GDM1 (cell line): Measurements from ENCODE around the gene ZNF827.
"Not testable (repeated sequence)": the region's sequence is repeated elsewhere in the genome, so short reads cannot be mapped to it uniquely, and the experiment has no call there.

ENCODE experiments used
- DNase-seq: peaks from one replicate; lab custom pipeline; 2025; lab: John Stamatoyannopoulos, UW

ZNF827 gene

DNA sequence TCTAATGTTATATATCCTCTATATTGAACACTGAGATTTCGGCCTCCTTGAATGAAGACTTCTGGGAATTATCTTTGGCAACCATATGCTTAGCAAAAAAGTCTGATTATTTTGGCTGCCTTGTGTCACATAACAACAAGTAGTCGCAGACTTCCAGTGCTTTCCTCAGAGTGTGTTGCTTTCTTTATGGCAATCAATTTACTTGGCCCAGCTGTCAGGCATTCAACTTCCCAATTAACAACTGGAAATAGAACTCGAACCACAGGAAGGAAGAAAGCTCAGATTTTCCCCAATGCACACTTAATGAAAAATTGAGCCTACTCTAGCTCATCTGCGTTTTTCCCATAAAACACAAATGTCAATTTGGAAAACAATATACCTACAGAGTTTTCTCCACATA is 71.6 kb downstream of the ZNF827 start:
- no peak for DNase-seq

DNA sequence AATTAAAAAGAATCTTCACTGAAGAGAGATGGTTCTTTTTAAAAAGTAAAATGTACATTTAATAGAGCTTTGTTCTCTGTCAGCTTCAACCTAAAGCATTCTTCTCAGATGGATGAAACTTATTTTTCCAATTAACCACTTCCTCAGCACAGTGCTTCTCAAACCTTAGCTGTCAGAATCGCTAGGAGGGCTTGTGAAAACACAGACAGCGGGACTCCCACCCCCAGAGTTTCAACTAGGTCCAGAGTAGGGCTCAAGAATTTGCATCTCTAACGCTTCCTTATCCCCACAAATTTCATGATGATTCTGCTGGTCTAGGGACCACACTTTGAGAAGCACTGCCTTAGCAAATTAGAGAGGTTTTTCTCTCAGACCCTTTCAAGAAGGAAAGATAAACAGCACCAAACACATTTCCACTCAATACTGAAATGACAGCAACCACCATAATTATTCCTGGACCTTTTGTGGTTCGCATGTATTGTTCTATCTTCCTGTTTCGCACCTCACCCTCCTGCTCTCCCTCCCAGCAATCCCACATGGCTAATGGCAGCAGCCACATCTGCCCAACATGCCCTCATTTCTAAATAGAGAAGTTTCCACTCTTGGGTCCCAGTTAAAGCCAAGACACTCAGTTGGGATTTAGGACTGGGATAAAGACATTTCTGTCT is 73.2 kb downstream of the ZNF827 start:
- no peak for DNase-seq

DNA sequence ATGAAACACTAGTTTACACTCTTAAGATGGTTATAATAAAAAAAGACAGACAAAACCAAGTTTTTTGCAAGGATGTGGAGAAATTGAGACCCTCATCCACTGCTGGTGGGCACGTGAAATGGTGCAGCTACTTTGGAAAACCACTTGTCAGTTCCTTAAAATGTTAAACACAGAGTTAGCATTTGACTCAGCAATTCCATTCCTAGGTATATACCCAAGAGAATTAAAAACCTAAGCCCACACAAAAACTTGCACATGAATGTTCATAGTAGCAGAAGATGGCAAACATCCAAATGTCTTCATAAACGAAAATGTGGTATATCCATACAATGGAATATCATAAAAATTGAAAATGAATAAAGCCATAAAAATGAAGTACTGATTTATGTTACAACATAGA is 75.4 kb downstream of the ZNF827 start:
- DNase-seq: no peak

DNA sequence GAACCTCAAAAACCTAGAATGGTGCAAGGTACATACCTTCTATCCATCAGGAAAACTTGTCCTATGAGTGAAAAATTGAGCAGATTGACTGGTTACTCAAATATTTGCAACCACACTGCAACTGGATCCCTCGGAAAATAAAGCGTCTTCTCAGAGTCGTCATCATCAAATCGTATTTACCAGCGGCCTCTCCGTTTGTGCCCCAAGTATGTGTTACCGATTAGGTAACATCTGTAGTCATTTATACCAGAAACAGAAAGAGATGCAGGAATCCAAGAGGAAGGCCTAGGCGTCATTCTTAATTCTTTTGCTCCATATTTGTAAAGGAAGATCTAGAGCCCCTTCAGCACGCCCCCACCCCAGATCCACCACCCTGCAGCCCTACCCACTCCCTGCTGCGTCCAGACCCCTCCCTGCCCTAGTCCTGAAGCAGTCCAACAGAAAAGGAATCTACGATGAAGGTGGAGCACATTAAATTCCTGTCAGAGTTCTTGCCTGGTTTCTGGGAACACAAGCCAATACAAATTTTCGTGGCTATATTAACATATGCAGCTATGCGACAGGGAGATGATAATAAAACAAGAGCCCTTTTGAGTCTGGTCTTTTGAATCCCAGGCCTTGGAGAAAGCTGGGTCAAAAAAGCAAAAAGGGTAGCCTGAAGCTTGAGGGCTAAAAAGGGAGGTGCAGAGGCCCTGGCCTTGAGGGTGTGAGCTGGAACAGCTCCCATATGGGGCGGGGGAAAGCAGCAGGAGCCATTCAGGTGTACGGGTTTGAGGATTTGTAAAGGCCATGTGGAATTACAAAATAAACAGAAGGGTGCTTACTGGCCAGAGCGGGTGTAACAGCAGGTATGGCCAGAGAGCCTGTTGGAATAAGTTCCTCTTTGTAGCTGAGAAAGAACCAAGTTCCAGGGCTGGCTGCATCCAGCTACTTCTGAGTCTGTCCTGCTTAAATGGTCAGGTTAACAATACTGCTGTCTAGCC is 77.0 kb downstream of the ZNF827 start:
- no peak for DNase-seq

DNA sequence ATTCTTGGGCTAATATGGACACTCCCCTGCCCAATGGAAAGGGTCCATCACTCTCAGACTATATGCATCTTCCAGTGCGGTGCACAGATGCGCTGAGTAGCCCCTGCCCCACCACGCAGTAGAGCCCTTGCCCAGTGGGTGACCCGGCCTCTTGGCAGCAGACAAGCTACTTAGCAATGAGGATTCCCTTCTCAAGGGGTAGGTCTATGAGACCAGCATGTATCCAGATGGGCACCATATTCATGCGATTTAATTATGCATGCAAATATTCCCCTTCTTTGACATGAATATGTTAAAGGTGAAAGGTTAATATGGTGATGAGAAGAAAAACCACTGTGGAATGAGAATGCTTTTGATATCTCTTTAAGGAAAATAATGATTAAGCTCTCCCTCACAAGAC is 77.7 kb downstream of the ZNF827 start:
- DNase-seq: no peak

DNA sequence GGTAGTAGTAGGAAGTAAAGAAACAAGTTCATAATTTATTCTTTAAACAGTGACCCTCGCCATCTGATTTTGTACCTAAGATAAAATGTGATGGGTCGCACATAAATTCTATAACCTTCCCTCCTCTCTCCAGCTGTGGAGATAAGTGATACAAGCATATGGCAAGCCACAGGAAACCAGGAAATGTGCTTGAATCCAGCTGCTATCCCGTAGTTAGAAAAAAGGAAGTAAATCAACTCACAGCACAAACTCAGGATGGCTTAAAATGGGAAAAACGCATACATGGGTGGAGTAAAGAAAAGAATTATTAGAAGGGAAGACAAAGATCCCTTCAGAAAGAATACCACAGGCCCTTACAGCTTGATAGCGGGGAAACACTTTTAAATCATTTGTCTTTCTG is 78.2 kb downstream of the ZNF827 start:
- peak; percentile 0 for DNase-seq

DNA sequence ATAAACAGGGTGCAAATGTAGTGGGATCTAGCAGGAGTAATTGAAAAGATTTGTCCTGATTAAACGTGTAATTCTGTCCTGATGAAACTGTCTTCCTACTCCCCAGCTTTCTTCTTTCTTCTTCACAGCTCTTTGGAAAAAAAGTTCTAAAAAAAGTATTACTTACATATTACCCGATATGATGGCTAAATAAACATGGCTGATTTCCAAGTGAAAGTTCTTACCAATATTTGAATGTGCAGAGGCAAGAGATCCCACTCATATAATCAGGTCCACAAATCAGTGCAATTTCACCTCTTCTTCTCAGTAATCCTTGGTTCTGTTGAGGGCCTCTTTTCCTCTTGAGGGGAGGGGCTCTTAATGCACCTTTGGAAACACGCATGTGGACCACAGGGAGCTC is 78.7 kb downstream of the ZNF827 start:
- DNase-seq: no peak

DNA sequence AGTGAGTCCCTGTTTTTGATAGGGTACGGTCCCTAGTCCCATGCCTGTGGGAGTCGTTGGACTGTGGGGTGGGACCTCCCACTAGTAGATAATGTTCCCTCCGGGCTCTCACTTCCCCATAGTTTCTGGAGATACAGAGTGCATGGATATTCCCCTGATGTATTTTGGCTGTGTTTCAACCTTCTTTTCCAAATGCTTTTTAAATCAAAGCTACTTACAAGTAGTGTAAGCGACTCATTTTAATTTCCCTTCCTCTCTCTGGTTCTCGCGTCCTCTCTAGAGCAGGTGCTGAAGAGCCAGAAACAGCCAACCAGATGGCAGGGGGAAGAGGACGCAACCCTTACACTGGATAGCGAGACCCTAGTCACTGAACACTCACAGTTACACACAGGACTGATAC is 79.2 kb downstream of the ZNF827 start:
- DNase-seq: no peak

DNA sequence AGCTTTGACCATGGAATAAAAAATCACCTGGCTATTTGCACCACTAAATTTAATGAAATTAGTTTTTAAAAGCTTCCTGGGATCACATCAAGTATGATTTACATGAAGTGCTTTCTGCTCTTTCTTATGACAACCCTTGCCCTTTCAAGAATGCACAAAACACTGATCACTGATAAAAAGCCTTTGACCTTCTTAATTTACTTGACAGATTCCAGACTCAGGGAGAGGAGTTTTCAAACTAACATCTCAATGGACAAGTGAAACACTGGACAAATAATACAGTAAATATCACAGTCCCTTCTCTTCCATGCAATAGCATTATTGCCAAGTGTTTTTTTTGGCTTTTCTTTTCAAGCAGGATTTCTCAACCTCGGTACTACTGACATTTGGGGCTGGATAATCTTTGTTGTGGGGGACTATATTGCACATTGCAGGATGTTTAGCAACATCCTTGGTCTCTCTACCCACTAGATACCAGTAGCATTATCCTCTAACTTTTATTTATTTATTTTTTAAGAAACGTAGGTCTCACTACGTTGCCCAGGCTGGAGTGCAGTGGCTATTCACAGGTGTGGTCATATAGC is 86.3 kb downstream of the ZNF827 start:
- no peak for DNase-seq

DNA sequence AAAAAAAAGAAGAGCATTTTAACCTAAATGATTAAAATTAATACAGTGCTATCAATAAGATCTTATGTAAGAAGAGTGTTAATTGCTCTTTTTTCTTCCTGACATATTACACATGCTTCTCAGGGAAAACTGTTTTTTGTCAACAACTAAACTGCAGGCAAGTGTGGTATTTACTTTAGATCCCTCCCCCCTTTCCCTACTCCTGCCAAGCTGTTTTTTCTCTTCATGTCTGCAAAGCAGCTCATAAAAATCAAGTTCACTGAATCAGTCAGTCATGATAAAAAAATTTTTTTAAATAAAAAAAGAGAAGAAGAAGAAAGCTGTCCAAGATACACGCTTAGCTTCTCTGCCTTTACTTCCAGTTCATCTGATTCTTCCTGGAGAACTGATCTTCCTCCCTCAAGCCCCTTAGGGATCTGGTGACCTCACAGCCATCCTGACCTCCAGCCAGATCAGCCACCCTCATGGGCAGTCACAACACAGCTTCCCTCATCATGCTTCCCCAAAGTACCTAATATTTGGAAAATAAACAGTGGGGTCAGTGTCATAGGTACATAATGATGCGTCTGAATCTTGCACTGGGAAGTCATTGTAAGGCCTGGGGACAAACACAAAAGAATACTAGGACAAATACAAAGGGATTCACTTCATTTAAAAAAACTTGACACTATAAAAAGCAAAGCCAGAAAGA is 87.0 kb downstream of the ZNF827 start:
- no peak for DNase-seq

DNA sequence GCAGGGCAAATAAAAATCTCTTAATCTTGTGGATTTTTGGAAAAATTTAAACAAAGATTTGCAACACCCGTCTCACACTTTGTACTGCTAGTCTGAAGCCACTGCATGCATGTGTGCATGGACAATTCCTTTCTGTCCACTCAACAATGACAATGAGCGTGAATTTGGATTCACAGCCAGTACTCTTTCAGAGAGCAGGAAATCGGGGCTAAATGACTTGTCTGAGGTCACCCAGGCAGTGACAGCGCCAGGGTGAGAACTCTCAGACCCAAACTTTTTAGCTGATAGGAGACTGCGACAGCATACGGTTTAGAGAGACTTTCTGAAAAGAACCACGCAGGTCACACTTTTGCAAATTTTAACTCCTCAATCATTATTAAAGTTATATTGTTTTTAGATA is 90.9 kb downstream of the ZNF827 start:
- no peak for DNase-seq

DNA sequence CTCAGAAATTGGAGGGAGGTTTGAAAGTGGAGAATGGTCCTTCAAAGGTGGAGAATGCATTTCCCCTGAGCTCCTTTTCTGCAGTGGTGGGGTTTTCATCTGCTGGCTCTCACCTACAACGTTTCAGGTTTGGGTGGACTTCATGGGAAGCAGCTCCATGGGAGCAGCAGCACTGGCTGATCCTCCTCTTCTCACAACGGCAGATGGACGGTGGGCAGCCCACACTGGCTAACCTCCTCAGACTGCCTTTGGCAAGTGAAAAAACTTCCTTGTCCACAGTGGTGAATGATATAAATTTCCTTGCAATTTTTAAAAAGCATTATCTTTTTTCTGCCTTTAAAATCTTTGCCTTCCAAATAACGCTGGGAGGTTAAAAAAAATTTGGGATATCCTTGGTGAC is 93.5 kb downstream of the ZNF827 start:
- DNase-seq: no peak

DNA sequence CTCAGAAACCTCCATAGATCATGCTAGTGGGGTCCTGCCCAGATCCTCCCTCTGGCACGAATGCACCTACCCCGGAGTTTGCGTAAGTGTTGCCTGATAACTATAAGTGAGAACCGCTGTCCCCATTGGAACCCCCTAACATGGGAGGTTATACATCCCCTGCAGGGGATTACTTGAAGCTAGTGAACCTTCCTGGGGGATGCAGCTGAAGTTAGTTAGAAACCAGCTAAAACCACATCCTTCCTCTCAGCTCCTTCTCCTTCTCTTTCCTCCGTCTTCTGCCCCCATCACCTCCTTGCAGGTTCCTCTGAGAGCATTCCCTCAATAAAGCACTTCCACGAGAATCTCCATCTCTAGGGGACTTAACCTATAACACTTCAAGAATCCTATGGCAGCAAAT is 95.0 kb downstream of the ZNF827 start:
- peak; percentile 27 for DNase-seq

DNA sequence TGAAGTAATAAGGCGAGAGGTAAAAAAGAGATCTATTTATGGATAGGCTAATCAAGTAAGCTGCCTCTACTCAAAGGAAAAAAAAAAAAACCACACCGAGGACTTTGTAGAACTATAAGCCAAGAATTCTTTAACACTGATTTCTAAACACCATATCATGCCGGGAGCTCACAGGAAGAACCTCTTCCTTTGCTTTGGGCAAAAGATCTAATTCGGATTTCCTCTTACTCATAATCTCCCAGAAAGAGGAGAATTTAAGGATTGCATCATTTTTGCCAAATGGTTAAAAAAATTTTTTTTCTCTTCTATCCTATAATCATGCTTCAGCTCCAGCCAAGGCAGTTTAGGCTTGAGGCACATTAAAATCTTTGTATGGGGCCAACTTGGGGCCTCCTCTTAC is 95.5 kb downstream of the ZNF827 start:
- no peak for DNase-seq

DNA sequence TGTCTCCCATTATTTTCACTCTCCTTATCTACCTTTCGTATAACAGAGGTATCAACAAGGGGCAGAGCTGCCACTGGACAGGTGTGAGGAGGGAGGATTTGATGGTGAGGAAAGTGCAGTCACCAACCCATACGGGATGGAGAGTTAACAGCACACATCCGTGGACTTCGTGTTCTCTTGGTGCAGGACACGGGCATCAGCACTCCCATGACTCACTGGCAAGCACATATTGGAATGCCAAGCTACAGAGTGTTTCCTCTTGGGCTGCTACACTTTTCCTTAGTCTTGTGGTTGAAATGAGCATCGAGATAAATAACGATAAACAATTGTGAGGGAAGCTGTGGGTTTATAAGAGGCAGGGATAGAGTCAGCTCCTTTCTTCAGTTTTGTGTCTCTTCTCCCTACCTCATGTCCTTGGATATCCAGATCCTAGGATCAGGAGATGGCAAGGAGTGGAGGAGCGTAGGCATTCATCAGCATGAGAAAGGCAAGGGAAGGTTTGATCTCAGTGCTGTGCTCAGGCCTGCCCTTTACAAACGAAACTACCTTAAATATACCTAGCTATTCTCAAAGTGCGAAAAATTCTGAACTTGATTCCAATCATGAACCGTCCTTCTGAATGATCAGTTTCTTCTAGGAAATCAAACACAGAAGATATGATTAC is 96.3 kb downstream of the ZNF827 start:
- DNase-seq: no peak

DNA sequence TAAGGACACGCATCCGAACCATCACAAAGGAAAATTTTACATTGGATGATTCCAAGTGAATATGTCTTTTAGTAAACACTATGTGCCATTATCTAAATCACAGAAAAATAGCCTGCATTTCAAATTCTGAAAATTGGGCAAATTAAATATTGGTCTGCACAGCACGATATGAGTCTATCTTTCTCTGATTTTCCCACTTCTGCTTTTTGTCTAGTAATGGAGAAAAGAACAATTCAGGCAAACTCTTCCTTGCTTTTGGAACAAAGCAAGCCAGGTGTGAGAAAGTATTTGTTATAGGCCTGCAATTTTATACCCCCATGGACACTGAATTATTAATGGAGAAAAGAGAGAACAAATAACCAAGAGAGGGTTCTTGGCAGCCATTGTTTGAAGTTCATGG is 97.8 kb downstream of the ZNF827 start:
- no peak for DNase-seq

DNA sequence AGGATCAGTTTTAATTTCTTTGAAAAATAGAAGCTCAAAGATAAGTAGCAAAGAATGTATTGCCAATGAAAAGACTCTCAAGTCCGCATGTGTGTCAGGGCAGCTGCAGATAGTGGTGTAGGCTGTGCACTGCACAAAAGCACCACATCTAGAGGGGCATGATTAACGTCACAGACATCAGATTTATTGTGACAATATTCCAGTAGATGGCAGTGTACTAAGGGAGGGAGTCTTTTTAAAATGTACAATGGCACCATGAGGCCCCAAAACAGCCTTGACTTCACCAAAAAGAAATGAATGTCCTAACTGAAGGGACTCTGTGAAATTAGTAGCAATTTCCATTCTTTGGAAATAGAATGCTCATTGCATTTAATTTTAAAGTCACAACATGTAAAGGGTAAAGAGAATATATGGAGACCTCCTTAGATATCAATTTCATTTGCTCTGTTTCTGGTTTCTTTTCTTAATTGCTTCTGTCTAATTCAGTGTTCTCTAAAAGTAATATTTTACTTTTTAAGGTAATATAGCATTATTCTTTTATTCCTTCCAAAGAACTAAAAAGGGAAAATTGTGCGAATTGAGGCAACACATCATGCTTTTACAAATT is 98.4 kb downstream of the ZNF827 start:
- DNase-seq: peak; percentile 5

DNA sequence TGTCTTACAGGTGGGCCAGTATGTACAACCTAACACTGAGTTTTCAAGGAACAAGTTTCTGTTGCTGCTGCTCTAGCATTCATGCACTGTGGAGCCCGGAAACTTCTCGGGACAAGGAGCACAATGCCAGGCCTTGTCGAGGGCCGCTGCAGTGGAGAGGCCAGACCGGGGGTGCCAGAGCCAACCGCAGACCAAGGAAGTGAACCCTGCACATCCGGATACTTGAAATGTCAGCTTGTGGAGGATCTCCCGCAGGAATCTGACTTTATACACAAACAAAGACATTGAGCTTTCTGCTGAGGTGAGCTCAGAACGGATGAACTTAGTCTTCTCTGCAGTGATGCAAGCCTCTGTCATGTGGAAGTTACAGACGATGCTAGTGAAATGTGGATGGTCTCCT is 99.5 kb downstream of the ZNF827 start:
- no peak for DNase-seq

DNA sequence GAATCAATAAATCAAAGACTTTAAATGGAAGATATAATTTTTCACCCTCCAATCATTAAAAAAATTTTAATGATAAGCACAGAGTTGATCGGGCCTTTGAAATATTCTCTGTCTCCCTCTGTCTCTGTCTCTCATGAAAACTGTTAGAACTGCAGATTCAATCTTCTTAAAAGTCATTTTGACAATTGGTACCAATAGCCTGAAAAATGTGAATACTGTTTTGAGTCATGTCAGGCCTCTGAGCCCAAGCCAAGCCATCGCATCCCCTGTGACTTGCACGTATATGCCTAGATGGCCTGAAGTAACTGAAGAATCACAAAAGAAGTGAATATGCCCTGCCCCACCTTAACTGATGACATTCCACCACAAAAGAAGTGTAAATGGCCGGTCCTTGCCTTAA is 106.2 kb downstream of the ZNF827 start:
- DNase-seq: not testable (repeated sequence)

DNA sequence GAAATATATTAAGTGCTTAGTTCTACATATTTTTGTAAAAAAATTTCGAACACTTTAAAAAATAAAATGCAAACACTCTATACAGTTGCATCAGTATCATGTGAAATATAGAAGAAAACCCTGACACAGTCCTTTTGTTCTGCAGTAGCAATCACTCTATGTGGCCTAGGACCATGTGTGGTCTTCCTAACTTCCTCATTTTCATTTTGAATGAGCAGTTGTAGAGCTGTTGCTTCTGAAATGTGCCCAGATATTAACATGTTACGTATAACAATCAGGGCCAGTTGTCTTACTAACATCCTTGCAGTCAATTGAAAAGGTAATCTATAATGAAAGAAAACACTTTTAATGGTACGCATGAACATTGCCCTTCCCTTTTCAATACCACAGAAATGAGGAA is 107.9 kb downstream of the ZNF827 start:
- DNase-seq: peak; percentile 26

DNA sequence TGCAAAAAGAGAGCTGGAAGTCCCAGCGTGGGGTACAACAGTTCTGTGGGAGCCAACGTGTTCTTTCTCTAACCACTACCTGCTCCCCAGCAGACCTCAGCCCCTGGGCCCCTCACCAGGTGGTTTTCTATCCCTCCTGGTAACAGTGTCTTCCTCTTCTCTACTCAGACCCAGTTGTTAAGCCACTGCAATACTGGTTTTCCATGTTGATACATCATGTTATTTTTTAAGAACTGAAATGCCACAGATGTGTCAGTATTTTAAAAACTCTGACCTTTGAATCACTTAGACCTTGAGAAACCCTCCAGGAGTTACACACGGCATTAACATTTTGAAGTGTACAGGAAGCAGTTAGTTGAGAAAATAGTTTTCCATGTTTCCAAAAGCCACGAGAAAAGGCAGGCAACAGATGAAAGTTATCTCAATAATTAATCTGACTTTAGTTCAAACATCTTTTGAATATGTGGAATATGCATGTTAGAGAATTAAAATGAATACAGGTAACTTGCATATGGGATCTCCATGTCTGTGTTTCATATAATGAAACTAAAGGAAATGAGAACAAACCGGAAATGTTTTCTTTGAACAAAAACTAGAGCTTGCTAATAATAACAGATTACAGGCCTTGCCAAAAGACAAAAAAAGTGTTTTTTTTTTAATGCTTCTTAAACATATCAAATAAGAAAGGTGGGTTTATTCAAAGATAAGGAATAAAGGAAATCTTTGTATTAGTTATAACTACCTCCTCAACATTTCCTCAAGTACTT is 108.8 kb downstream of the ZNF827 start:
- DNase-seq: no peak
